CD4-positive, alpha-beta T cell (primary cell): ENCODE data around the gene ID1. TPM values are rescaled to one million over a fixed set of nuclear protein-coding genes. Genes with fewer than 3 reads are reported as not detected.

Source experiments
- ATAC-seq: fragments of 200-7000 bp; cut with Tn5 transposase; one replicate; pipeline ENCODE4 v1.10.0; 2022; ENCODE audit warnings: mild to moderate bottlenecking; ENCODE audit not compliant: poor library complexity
- CTCF ChIA-PET: fragments of 350-600 bp; sonication (Branson Sonifier 250); formaldehyde crosslinking; loops from one replicate; lab custom pipeline; 2021; ENCODE audit warnings: antibody characterized with exemption, inconsistent platforms; lab: Charles Lee
- POLR2A ChIA-PET: fragments of 350-600 bp; sonication (Branson Sonifier 250); formaldehyde crosslinking; loops from one replicate; lab custom pipeline; 2021; ENCODE audit warnings: antibody characterized with exemption, inconsistent platforms; lab: Charles Lee
- DNase-seq, 14 experiments: peaks; one replicate each; pipeline ENCODE4 v3.0.0-alpha.2; 2013 to 2020; ENCODE audit warnings: mixed read lengths in 2 of 14
- H3K27ac ChIP-seq, 2 donors: one replicate each; pipeline versions ENCODE4 v1.5.1 to v1.7.0; 2013; ENCODE audit warnings: low read length in 2 of 2, low read depth in 1 of 2, mild to moderate bottlenecking in 1 of 2
- H3K27me3 ChIP-seq, 2 experiments: 1 replicate in 1 of 2; 2 replicates in 1 of 2; pipeline versions ENCODE4 v1.6.1 to v1.7.0; 2013; ENCODE audit warnings: low read length in 2 of 2, control low read depth in 1 of 2, mild to moderate bottlenecking in 1 of 2, moderate library complexity in 1 of 2; ENCODE audit not compliant: insufficient read depth in 2 of 2, control insufficient read depth in 1 of 2
- H3K36me3 ChIP-seq: one replicate; pipeline ENCODE4 v1.6.1; 2013; ENCODE audit warnings: low read length, control low read depth; ENCODE audit not compliant: insufficient read depth
- H3K4me1 ChIP-seq: one replicate; pipeline ENCODE4 v1.6.1; 2013; ENCODE audit warnings: low read length, control low read depth; ENCODE audit not compliant: insufficient read depth
- H3K4me3 ChIP-seq: one replicate; pipeline ENCODE4 v1.5.1; 2013; ENCODE audit warnings: mild to moderate bottlenecking, low read length, moderate library complexity
- H3K9me3 ChIP-seq, 2 experiments: 1 replicate in 1 of 2; 2 replicates in 1 of 2; pipeline versions ENCODE4 v1.6.1 to v1.7.0; 2013; ENCODE audit warnings: low read length in 2 of 2, mild to moderate bottlenecking in 2 of 2, control low read depth in 1 of 2, moderate library complexity in 1 of 2; ENCODE audit not compliant: control insufficient read depth in 1 of 2, insufficient read depth in 1 of 2
- H3K27ac Mint-ChIP-seq: one replicate; pipeline ENCODE4 v1.8.0; 2020; ENCODE audit warnings: mixed read lengths
- H3K27me3 Mint-ChIP-seq: one replicate; pipeline ENCODE4 v1.8.0; 2021; ENCODE audit warnings: mixed read lengths
- H3K36me3 Mint-ChIP-seq: one replicate; pipeline ENCODE4 v1.8.0; 2021; ENCODE audit warnings: low read depth, mixed read lengths
- H3K4me1 Mint-ChIP-seq: one replicate; pipeline ENCODE4 v1.8.0; 2021; ENCODE audit warnings: low read depth, mixed read lengths
- H3K4me3 Mint-ChIP-seq: one replicate; pipeline ENCODE4 v1.8.0; 2020; ENCODE audit warnings: mild to moderate bottlenecking, mixed read lengths
- H3K9me3 Mint-ChIP-seq: one replicate; pipeline ENCODE4 v1.8.0; 2020; ENCODE audit warnings: mixed read lengths
- CTCF ChIP-seq: fragments of 200-600 bp; IDR thresholded peaks from one replicate; pipeline ENCODE4 v1.8.0; 2022; ENCODE audit warnings: antibody characterized with exemption, mild to moderate bottlenecking
- intact Hi-C, 2 experiments: fragments of 100-400 bp; cut with DNase I in 1 of 2; cut with micrococcal nuclease in 1 of 2; formaldehyde crosslinking; loops; one replicate each; pipeline versions ENCODE4 v1.15.1 to v1.9.0; 2023 to 2025; cut with DNase I, micrococcal nuclease
- total RNA-seq, 174 experiments: library from RNA in 2 of 174; stranded (reverse) in 2 of 174; gene quantifications; one replicate each; pipeline ENCODE4 v1.2.3 and lab custom pipeline; 2021 to 2026

The ID1 gene
- total RNA-seq, 2 experiments from 2014 or later, result 22.8 to 24.2 TPM

- Mint-ChIP-seq H3K36me3 (no peaks in the 10 kb centered on the region), H3K4me3 (no peak overlapping the region), H3K27me3 (no peaks in the 10 kb centered on the region), H3K27ac (no peak overlapping the region), H3K9me3 (no peaks in the 10 kb centered on the region), H3K4me1 (no peaks in the 10 kb centered on the region)
- ATAC-seq, result no peak
- peaks cover 2% of the 10 kb centered on the region for H3K4me1 ChIP-seq
- H3K27me3 ChIP-seq, result no peaks in the 10 kb centered on the region
- no peaks in the 10 kb centered on the region for H3K36me3 ChIP-seq
- POLR2A ChIA-PET, result interaction anchor here (1.3 kb wide), 1 partner anchor 90 kb away, joined by 5 read pairs; no protein-coding TSS in a partner anchor
- H3K27ac ChIP-seq, result no peak overlapping the region
- CTCF ChIA-PET, result interaction anchor here (1.1 to 1.6 kb wide), 4 partner anchors 12 to 90 kb away, joined by 3 to 10 read pairs (median 6); no protein-coding TSS in a partner anchor
- H3K4me3 ChIP-seq, result no peak overlapping the region
- DNase-seq, result no peak
- TF ChIP-seq CTCF, result no peak
- intact Hi-C loops, result no loop called here
- no peaks in the 10 kb centered on the region for H3K9me3 ChIP-seq
Measured at GRCh38 chr20:31633339-31633914, 28.3 kb downstream of the ID1 start.

- DNase-seq (no peak), ATAC-seq (no peak)
- no peak within 1 kb of the TSS for H3K27ac ChIP-seq
- intact Hi-C loops, result no loop called here
- TF ChIP-seq CTCF, result no peak
- H3K4me3 Mint-ChIP-seq, result no peak within 1 kb of the TSS
- POLR2A ChIA-PET, result no interaction called here
- no peaks in the 10 kb centered on the region for H3K27me3 ChIP-seq
- H3K27ac Mint-ChIP-seq, result no peak within 1 kb of the TSS
- H3K4me1 Mint-ChIP-seq, result no peaks in the 10 kb centered on the region
- no peak within 1 kb of the TSS for H3K4me3 ChIP-seq
- H3K27me3 Mint-ChIP-seq, result peaks cover 7% of the 10 kb centered on the region
- no peaks in the 10 kb centered on the region for H3K9me3 Mint-ChIP-seq
- peaks cover 2% of the 10 kb centered on the region for H3K4me1 ChIP-seq
- CTCF ChIA-PET, result no interaction called here
- H3K9me3 ChIP-seq, result no peaks in the 10 kb centered on the region
- H3K36me3 ChIP-seq, result no peaks in the 10 kb centered on the region
- H3K36me3 Mint-ChIP-seq, result no peaks in the 10 kb centered on the region
Measured at GRCh38 chr20:31637660-31638059, 32.6 kb downstream of the ID1 start, which contains the start of gene COX4I2. Gene COX4I2, plus strand, starts transcription at chr20:31637912. Its CDS starts 1,106 bp downstream, at chr20:31639018.

GRCh38 chr20:31638317-31638716, 33.2 kb downstream of the ID1 start:
- Histone ChIP-seq H3K36me3 (no peaks in the 10 kb centered on the region), H3K4me3 (no peak overlapping the region), H3K4me1 (peaks cover 9% of the 10 kb centered on the region), H3K27ac (no peak overlapping the region), H3K27me3 (no peaks in the 10 kb centered on the region), H3K9me3 (no peaks in the 10 kb centered on the region)
- ChIA-PET CTCF (no interaction called here), POLR2A (no interaction called here)
- TF ChIP-seq CTCF, result no peak
- intact Hi-C loops, result no loop called here
- no peak for ATAC-seq
- Mint-ChIP-seq H3K27ac (no peak overlapping the region), H3K9me3 (no peaks in the 10 kb centered on the region), H3K36me3 (no peaks in the 10 kb centered on the region), H3K4me1 (peaks cover 5% of the 10 kb centered on the region), H3K27me3 (peaks cover 7% of the 10 kb centered on the region), H3K4me3 (no peak overlapping the region)
- no peak for DNase-seq
